GM12873 (cell line): ENCODE results near the gene MVB12B.

Source experiments
- TF ChIP-seq, protein P1 (sequence below): IDR thresholded peaks from 2 replicates; pipeline ENCODE4 v1.5.1; 2012; ENCODE audit warnings: low read depth, mild to moderate bottlenecking, moderate library complexity, low read length, control low read depth; ENCODE audit not compliant: insufficient read depth; ENCODE audit errors: missing control alignments

Gene MVB12B

DNA sequence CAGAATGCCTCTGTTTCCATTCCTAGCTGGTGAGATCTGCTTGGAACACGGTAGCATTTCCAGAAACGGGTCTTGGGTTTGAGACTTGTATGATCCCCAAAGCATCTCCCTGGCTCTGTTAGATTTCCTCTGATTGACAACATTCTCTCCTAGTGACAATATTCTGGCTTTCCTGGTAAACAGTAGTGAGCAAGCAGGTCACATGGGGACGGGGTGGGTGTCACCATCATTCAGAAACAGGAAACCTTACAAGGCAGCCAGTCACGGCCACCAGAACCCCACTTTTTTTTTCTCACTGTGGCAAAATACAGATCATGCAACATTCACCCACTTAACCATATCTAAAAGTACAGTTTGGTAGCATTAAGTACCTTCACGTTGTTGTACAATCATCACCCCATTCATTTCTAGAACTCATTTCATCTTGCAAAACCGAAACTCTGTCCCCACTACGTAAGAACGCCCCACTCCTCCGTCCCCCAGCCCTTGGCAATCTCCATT, 197.0 kb downstream of the MVB12B start:
- TF ChIP-seq, protein P1, sequence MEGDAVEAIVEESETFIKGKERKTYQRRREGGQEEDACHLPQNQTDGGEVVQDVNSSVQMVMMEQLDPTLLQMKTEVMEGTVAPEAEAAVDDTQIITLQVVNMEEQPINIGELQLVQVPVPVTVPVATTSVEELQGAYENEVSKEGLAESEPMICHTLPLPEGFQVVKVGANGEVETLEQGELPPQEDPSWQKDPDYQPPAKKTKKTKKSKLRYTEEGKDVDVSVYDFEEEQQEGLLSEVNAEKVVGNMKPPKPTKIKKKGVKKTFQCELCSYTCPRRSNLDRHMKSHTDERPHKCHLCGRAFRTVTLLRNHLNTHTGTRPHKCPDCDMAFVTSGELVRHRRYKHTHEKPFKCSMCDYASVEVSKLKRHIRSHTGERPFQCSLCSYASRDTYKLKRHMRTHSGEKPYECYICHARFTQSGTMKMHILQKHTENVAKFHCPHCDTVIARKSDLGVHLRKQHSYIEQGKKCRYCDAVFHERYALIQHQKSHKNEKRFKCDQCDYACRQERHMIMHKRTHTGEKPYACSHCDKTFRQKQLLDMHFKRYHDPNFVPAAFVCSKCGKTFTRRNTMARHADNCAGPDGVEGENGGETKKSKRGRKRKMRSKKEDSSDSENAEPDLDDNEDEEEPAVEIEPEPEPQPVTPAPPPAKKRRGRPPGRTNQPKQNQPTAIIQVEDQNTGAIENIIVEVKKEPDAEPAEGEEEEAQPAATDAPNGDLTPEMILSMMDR, result no peak

DNA sequence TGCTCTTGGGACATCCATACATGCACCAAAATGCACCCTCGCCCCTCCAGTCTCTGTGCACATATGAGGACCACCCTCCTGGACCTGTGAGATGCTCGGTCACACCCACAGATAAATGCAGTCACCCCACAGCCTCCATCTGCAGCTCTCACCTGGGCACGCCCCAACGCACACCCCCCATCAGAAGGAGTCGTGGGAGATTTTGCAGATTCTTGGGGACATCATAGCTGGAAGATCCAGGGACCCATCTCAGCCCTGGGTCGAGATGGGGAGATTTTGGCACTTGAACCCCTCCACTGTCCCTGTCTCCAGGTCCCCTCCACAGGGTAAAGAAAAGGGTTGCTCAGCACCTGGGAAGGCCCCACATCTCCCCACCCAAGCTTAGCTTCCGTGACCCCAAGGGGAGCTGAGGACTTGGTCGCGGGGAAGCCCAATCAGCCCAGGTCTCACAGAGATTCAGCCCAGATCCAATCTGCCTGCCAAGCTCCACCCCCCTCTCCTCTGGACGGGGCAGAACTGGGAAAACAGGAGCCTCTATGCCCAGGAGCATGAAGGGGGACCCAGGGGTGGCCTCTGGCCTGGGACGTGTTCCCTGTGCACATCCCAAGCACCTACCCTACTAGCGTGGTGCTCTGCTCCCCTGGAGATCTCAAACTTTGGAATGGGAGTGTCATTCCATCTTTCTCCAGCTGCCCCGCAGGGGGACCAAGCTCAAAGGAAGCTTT, 197.9 kb downstream of the MVB12B start:
- TF ChIP-seq, protein P1, result no peak

DNA sequence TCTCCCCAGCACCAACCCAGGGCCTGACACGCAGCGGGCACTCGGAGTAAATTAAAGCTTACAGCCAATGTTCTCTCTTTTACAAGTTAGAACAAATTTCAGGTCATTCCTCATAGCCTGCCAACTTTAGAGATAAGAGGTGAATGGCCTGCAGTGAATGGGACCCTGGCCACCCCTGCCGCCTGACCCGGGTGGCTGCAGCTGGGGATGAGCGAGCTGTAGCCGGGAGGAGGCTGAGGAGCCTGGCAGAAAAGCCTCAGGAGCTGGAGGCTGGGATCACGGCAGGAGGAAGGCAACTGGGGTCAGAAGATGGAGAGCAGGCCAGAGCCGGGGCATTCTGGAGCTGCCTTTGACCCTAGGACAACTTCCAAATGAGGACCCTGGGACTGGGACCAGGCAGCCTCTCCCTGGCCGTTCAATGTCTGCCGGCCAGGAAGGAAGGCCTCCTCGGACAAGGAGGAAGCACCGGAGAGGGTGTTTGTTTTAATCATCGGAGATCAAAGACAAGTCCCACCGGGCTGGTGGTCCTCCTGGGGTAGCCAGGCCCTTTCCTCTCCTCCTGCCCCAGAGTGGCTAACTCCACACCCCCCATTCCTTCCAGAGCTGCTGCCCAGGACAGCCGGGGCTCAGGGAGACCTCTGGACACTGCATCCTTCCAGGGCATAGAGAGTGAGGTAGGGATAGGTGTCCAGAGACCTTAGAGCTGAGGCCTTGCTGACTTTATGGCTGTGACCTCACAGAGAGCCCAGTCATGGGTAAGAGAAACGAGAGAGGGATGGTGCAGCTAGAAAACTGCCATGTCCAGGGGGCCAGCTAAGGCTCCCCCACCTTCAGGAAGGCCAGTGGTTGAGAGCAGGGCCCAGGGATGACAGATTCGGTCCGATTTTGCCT, 199.8 kb downstream of the MVB12B start:
- TF ChIP-seq, protein P1, result no peak

DNA sequence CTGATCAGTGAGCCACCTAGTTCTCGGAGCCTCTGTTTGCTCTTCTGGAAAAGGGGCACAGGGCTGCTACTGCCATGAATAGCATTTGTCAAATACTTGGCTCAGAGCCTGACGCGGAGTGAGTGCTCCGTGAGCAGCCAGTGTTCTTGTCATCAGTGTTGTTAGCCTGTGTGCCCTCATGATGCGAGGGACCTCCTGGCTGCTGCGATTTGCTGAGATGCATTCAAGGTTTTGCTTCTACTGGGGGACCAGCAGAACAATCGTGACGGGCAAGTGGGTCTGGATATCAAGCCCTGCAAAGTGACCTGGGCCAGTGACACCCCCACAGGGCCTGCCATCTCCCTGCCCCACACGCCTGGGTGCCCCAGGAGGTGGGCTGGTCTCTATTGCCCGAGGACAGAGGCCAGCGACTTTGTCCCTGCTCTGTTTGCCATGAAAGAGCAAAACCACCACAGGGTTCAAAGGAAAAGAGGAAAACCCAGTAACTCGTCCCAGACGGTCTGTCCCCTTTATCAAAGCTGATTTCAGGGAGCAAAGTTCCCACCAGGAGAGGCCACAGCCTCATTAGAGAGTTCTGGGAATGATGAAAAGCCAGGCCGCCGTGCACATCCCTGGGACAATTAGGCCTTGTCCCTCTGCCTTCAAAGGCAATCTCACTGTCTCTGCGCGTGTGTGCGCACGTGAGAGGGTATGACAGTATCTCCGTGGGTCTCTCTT, 200.6 kb downstream of the MVB12B start:
- TF ChIP-seq, protein P1, result no peak

DNA sequence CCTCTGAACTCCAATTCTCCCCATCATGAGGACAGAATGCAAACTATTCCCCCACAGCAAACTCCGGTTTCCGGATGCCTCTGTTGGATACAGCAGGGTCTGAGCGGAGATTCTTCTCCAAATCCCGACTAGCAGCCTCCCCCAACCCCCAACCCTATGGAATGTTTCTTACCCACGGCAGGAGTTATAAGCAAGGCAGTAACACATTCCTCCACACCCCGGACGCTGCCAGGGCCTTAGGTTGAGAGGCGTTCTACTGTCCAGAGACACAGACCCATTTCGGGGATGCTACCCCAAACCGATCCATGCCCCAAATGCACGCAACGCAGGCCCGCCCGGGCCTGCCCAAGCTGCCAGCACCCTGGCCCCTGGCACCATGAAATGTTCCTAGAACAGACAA, 201.5 kb downstream of the MVB12B start:
- TF ChIP-seq, protein P1, result no peak

DNA sequence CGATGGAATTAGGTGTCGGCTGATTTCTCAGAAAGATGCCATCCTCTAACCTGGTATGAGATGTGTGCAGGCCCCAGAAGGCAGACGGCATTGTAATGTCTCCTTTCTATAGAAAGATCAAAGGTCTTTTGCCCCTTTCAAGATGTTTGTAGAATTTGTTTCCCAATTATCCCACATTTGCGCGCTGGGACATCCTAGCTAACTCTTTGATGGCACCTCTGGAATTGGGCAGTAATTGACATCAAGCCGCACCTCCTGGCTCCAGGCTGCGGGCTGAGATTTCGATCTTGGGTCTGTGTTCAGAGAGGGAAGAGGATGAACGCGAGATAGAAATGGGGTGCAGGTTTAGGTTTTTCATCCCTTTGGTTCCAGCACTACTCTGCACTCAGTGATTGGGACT, 202.3 kb downstream of the MVB12B start:
- TF ChIP-seq, protein P1, result no peak
